WTC11 (cell line): ENCODE measurements around the gene KCNV2.

Experiments
- ARID4B ChIP-seq: sonication (generic); formaldehyde crosslinking; IDR thresholded peaks from 2 replicates; pipeline ENCODE4 v1.8.0; 2023; ENCODE audit warnings: missing genetic modification reagents, mild to moderate bottlenecking, borderline replicate concordance
- ATF3 ChIP-seq: sonication (generic); formaldehyde crosslinking; conservative IDR thresholded peaks from 2 replicates; pipeline ENCODE4 v1.8.1; 2022; ENCODE audit warnings: mild to moderate bottlenecking, missing genetic modification reagents
- MAX ChIP-seq: sonication (generic); formaldehyde crosslinking; IDR thresholded peaks from 2 replicates; pipeline ENCODE4 v1.8.0; 2022; ENCODE audit warnings: mild to moderate bottlenecking, missing genetic modification reagents
- NR1H2 ChIP-seq: sonication (generic); formaldehyde crosslinking; IDR thresholded peaks from 2 replicates; pipeline ENCODE4 v1.9.0; 2021; ENCODE audit warnings: mild to moderate bottlenecking, moderate library complexity, missing genetic modification reagents
- USF1 ChIP-seq: sonication (generic); formaldehyde crosslinking; IDR thresholded peaks from 2 replicates; pipeline ENCODE4 v1.8.0; 2022; ENCODE audit warnings: mild to moderate bottlenecking, missing genetic modification reagents

- TF ChIP-seq MAX (CRISPR knock-in tag), result no peak
- TF ChIP-seq ATF3, result no peak
- TF ChIP-seq USF1, result no peak
- no peak for TF ChIP-seq ARID4B (CRISPR knock-in tag)
- TF ChIP-seq NR1H2 (CRISPR knock-in tag), result no peak
Observed at GRCh38 chr9:2758898-2759510, 41.7 kb downstream of the KCNV2 start.
